HepG2 (cell line): Measurements from ENCODE around the gene NUP214.

Experiments
- EZH2 ChIP-seq: conservative IDR thresholded peaks from 2 replicates; pipeline ENCODE4 v1.6.1; 2012; ENCODE audit warnings: mild to moderate bottlenecking, low read depth, low read length, moderate library complexity
- JUNB ChIP-seq: sonication (generic); formaldehyde crosslinking; IDR thresholded peaks from 2 replicates; pipeline ENCODE4 v1.8.0; 2022; ENCODE audit warnings: missing genetic modification reagents, mild to moderate bottlenecking, borderline replicate concordance
- POLR2A ChIP-seq, 2 experiments: IDR thresholded peaks; 2 replicates each; pipeline ENCODE4 v1.6.1; 2011; ENCODE audit warnings: low read depth in 2 of 2, low read length in 2 of 2, mild to moderate bottlenecking in 1 of 2, moderate library complexity in 1 of 2; ENCODE audit not compliant: insufficient read depth in 1 of 2
- REST ChIP-seq, 2 experiments: IDR thresholded peaks; 2 replicates each; pipeline ENCODE4 v1.6.1; 2011 to 2012; ENCODE audit warnings: low read length in 2 of 2, borderline replicate concordance in 1 of 2, low read depth in 1 of 2, mild to moderate bottlenecking in 1 of 2, moderate library complexity in 1 of 2
- RFX5 ChIP-seq: IDR thresholded peaks from 2 replicates; pipeline ENCODE4 v1.6.1; 2011; ENCODE audit warnings: low read depth, low read length, improper control_type of control experiment
- SRF ChIP-seq: IDR thresholded peaks from 2 replicates; pipeline ENCODE4 v1.6.1; 2011; ENCODE audit warnings: mild to moderate bottlenecking, low read depth, low read length, moderate library complexity
- ZNF546 ChIP-seq: sonication (generic); formaldehyde crosslinking; conservative IDR thresholded peaks from 2 replicates; pipeline ENCODE4 v1.8.1; 2023; ENCODE audit warnings: mild to moderate bottlenecking, missing genetic modification reagents
- ZNF766 ChIP-seq: sonication (generic); formaldehyde crosslinking; IDR thresholded peaks from 2 replicates; pipeline ENCODE4 v1.5.0; 2020; ENCODE audit warnings: missing genetic modification reagents, borderline replicate concordance
- TF ChIP-seq, protein P1 (sequence below): sonication (generic); formaldehyde crosslinking; IDR thresholded peaks from 2 replicates; pipeline ENCODE4 v1.4.0; 2020; ENCODE audit warnings: missing genetic modification reagents
- TF ChIP-seq, protein P2 (sequence below): sonication (generic); formaldehyde crosslinking; IDR thresholded peaks from 2 replicates; pipeline ENCODE4 v1.4.0; 2020; ENCODE audit warnings: mild to moderate bottlenecking, missing genetic modification reagents

GRCh38 chr9:131236761-131237160 lies 111.4 kb downstream of the NUP214 start:
- TF ChIP-seq REST (IDR thresholded peaks at IDR 0.05; ENCODE audit: borderline replicate concordance in 1 of 2, low read depth in 1 of 2, low read length in 2 of 2) = no peak
- TF ChIP-seq POLR2A (IDR thresholded peaks at IDR 0.05; ENCODE audit: insufficient read depth in 1 of 2, low read depth in 2 of 2, low read length in 2 of 2) = no peak
- TF ChIP-seq ZNF546 = no peak
- TF ChIP-seq RFX5 = no peak
- no peak for TF ChIP-seq JUNB (CRISPR knock-in tag)
- TF ChIP-seq, protein P1, sequence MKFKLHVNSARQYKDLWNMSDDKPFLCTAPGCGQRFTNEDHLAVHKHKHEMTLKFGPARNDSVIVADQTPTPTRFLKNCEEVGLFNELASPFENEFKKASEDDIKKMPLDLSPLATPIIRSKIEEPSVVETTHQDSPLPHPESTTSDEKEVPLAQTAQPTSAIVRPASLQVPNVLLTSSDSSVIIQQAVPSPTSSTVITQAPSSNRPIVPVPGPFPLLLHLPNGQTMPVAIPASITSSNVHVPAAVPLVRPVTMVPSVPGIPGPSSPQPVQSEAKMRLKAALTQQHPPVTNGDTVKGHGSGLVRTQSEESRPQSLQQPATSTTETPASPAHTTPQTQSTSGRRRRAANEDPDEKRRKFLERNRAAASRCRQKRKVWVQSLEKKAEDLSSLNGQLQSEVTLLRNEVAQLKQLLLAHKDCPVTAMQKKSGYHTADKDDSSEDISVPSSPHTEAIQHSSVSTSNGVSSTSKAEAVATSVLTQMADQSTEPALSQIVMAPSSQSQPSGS (CRISPR knock-in tag) = no peak
- TF ChIP-seq, protein P2, sequence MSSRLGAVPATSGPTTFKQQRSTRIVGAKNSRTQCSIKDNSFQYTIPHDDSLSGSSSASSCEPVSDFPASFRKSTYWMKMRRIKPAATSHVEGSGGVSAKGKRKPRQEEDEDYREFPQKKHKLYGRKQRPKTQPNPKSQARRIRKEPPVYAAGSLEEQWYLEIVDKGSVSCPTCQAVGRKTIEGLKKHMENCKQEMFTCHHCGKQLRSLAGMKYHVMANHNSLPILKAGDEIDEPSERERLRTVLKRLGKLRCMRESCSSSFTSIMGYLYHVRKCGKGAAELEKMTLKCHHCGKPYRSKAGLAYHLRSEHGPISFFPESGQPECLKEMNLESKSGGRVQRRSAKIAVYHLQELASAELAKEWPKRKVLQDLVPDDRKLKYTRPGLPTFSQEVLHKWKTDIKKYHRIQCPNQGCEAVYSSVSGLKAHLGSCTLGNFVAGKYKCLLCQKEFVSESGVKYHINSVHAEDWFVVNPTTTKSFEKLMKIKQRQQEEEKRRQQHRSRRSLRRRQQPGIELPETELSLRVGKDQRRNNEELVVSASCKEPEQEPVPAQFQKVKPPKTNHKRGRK (CRISPR knock-in tag) = no peak
- no peak for TF ChIP-seq EZH2
- TF ChIP-seq ZNF766 = no peak
- TF ChIP-seq SRF = no peak
